ENCODE data around the gene RPL13.
A peak's percentile ranks its signal among the peaks of the same experiment; 100 is the strongest.

RPL13 gene

GRCh38 chr16:89598199-89598598 lies 37.7 kb downstream of the RPL13 start:
- TF ChIP-seq CTCF (IDR thresholded peaks at IDR 0.05; ENCODE audit: low read depth, low read length) = no peak
- DNase-seq (ENCODE audit: extremely low read depth, low read depth) = no peak

DNA sequence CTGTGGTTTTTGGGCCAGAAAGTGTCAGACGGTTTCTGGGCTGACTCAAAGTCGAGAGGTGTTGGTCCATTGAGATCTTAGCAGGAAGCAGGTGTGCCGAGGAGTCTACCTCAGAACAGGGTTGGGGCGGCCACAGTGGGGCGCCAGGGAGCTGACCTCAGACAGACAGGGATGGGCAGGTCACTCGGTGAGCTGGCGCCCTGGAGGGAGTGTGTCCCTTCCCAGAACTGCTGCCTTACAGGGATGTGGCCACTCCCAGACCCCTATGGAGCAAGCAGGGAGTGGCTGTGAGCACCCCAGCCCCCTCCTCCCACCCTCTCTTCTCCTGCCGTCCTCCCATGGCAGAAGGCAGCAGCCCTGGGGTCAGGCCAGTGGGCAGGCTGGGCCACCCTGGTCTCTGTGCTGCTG lies 39.0 kb downstream of the RPL13 start:
- DNase-seq (ENCODE audit: extremely low read depth, low read depth) = no peak

GRCh38 chr16:89599902-89600301 lies 39.4 kb downstream of the RPL13 start:
- no peak for TF ChIP-seq CTCF (IDR thresholded peaks at IDR 0.05; ENCODE audit: low read depth, low read length)
- DNase-seq (ENCODE audit: extremely low read depth, low read depth) = no peak

More for the DNA sequence above, 39.0 kb downstream of the RPL13 start:
- peak; percentile 23 for TF ChIP-seq CTCF (IDR thresholded peaks at IDR 0.05; ENCODE audit: low read depth, low read length)

- no peak for DNase-seq (ENCODE audit: extremely low read depth, low read depth)
- no peak for TF ChIP-seq CTCF (IDR thresholded peaks at IDR 0.05; ENCODE audit: low read depth, low read length)
Observed at GRCh38 chr16:89600427-89600826, 39.9 kb downstream of the RPL13 start.

GRCh38 chr16:89600956-89601355 lies 40.5 kb downstream of the RPL13 start:
- TF ChIP-seq CTCF (IDR thresholded peaks at IDR 0.05; ENCODE audit: low read depth, low read length) = no peak
- DNase-seq (ENCODE audit: extremely low read depth, low read depth) = no peak

DNA sequence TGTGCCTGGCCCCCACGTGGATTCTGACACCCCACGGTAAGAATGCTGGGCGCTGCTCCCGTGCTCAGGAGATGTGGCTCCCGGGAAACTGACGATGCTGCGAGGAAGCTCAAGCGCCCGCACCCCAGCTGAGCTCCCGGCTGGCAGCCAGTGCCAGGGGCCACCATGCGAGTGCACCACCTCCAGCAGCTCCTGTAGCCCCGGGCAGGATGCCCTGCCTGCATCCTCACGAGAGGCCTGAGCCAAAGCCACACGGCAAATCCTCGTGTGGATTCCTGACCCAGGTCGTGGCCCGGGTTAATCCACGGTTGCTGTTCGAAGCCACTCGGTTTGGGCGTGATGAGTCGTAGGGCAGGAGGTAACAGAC lies 41.4 kb downstream of the RPL13 start:
- DNase-seq (ENCODE audit: extremely low read depth, low read depth) = no peak
- TF ChIP-seq CTCF (IDR thresholded peaks at IDR 0.05; ENCODE audit: low read depth, low read length) = no peak

DNA sequence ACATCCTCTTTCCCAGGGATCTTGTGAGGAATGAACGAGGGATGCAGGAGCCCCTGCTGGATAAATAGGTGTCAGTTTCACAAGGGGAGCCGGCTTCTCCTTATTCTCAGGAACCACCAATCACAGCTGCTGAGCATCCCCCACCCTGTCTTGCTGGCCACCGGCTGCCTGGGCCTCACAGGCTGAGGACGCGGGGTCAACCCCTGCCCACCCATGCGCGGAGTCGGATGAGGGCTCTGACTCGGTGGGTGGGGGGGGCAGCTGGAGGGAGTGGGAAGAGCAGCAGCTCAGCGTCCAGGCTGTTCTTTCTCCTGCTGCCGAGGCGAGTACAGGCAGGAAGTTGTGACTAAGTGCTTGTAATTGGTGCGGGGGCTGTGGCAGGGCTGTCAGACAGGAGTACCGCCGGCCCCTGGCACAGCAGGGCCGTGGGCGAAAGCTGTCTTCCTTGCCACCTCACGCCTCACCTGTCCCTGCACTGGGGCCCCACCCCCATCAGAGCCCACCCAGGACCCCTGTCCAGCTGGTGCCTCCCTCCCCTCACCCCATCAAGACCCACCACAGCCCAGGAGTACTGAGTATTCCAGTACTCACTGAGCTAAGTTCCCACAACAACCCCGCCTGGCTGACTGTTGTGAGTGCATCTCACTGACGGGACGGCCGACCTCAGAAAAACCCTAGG lies 41.9 kb downstream of the RPL13 start:
- no peak for DNase-seq (ENCODE audit: extremely low read depth, low read depth)
- TF ChIP-seq CTCF (IDR thresholded peaks at IDR 0.05; ENCODE audit: low read depth, low read length) = no peak
